ENCODE measurements around the gene AGPAT3.

The AGPAT3 gene

GRCh38 chr21:43959231-43960116 lies 94.5 kb downstream of the AGPAT3 start:
- DNase-seq = no peak

GRCh38 chr21:43961382-43961909 lies 96.4 kb downstream of the AGPAT3 start:
- no peak for DNase-seq

GRCh38 chr21:43965911-43966585 lies 101.0 kb downstream of the AGPAT3 start:
- DNase-seq = no peak

- DNase-seq = no peak
Measured at GRCh38 chr21:43966946-43967512, 102.0 kb downstream of the AGPAT3 start.

- no peak for DNase-seq
Measured at GRCh38 chr21:43967981-43968380, 103.0 kb downstream of the AGPAT3 start.

- DNase-seq = no peak
Measured at GRCh38 chr21:43968410-43969114, 103.5 kb downstream of the AGPAT3 start.

- DNase-seq = no peak
Measured at GRCh38 chr21:43969115-43969444, 104.1 kb downstream of the AGPAT3 start.

- no peak for DNase-seq
Measured at GRCh38 chr21:43970551-43970950, 105.5 kb downstream of the AGPAT3 start.

GRCh38 chr21:43971201-43971991 lies 106.4 kb downstream of the AGPAT3 start:
- DNase-seq = no peak

- no peak for DNase-seq
Measured at GRCh38 chr21:43971992-43972255, 106.9 kb downstream of the AGPAT3 start.

GRCh38 chr21:43972850-43973633 lies 108.0 kb downstream of the AGPAT3 start:
- DNase-seq = no peak

- no peak for DNase-seq
Measured at GRCh38 chr21:43973634-43973955, 108.6 kb downstream of the AGPAT3 start.

- no peak for DNase-seq
Measured at GRCh38 chr21:43974791-43975468, 109.9 kb downstream of the AGPAT3 start.

GRCh38 chr21:43975469-43976098 lies 110.6 kb downstream of the AGPAT3 start:
- DNase-seq = no peak

- DNase-seq = no peak
Measured at GRCh38 chr21:43976661-43977060, 111.6 kb downstream of the AGPAT3 start.

GRCh38 chr21:43978060-43978459 lies 113.0 kb downstream of the AGPAT3 start:
- no peak for DNase-seq

GRCh38 chr21:43979654-43980053 lies 114.6 kb downstream of the AGPAT3 start:
- no peak for DNase-seq

- DNase-seq = no peak
Measured at GRCh38 chr21:43981151-43981870, 116.3 kb downstream of the AGPAT3 start.

- no peak for DNase-seq
Measured at GRCh38 chr21:43981871-43982210, 116.8 kb downstream of the AGPAT3 start.

GRCh38 chr21:43982489-43983078 lies 117.6 kb downstream of the AGPAT3 start:
- DNase-seq = no peak

All from SW 1271 (cell line).